Mesendoderm (in vitro differentiated cells): ENCODE data around the gene MRNIP.

Experiments used
- DNase-seq: peaks from one replicate; pipeline ENCODE4 v3.0.0; 2013
- H2AK5ac ChIP-seq: 2 replicates; pipeline ENCODE4 v1.6.1; 2013; ENCODE audit warnings: low read length, inconsistent platforms
- H2BK120ac ChIP-seq: 2 replicates; pipeline ENCODE4 v1.6.1; 2013; ENCODE audit warnings: low read depth, mild to moderate bottlenecking, low read length, moderate library complexity, mixed read lengths
- H2BK15ac ChIP-seq: replicated peaks from 2 replicates; pipeline ENCODE4 v1.6.1; 2013; ENCODE audit warnings: low read depth, mild to moderate bottlenecking, moderate library complexity
- H2BK5ac ChIP-seq: 2 replicates; pipeline ENCODE4 v1.6.1; 2013; ENCODE audit warnings: low read length, inconsistent platforms
- H3K18ac ChIP-seq: 2 replicates; pipeline ENCODE4 v1.6.1; 2013; ENCODE audit warnings: mild to moderate bottlenecking, low read length, mixed read lengths
- H3K23ac ChIP-seq: one replicate; pipeline ENCODE4 v1.6.1; 2013; ENCODE audit warnings: low read length
- H3K27ac ChIP-seq: 2 replicates; pipeline ENCODE4 v1.5.1; 2013; ENCODE audit warnings: low read depth, mild to moderate bottlenecking, inconsistent platforms, low read length, moderate library complexity
- H3K27me3 ChIP-seq: 2 replicates; pipeline ENCODE4 v1.6.1; 2013; ENCODE audit warnings: low read length, control low read depth, mild to moderate bottlenecking, inconsistent platforms; ENCODE audit not compliant: insufficient read depth, poor library complexity
- H3K36me3 ChIP-seq: 2 replicates; pipeline ENCODE4 v1.6.1; 2013; ENCODE audit warnings: low read length, inconsistent platforms; ENCODE audit not compliant: control insufficient read depth, insufficient read depth
- H3K4ac ChIP-seq: one replicate; pipeline ENCODE4 v1.6.1; 2013; ENCODE audit warnings: low read depth, mild to moderate bottlenecking, low read length, moderate library complexity
- H3K4me1 ChIP-seq: 2 replicates; pipeline ENCODE4 v1.6.1; 2013; ENCODE audit warnings: low read depth, low read length, inconsistent platforms; ENCODE audit not compliant: control insufficient read depth
- H3K4me2 ChIP-seq: 2 replicates; pipeline ENCODE4 v1.6.1; 2013; ENCODE audit warnings: low read length
- H3K4me3 ChIP-seq: 2 replicates; pipeline ENCODE4 v1.5.1; 2013; ENCODE audit warnings: mild to moderate bottlenecking, low read length
- H3K56ac ChIP-seq: one replicate; pipeline ENCODE4 v1.6.1; 2013; ENCODE audit warnings: low read length
- H3K79me1 ChIP-seq: 2 replicates; pipeline ENCODE4 v1.6.1; 2013; ENCODE audit warnings: low read length, inconsistent platforms
- H3K79me2 ChIP-seq: 2 replicates; pipeline ENCODE4 v1.6.1; 2013; ENCODE audit warnings: mild to moderate bottlenecking, low read length; ENCODE audit not compliant: control insufficient read depth, insufficient read depth
- H3K9ac ChIP-seq: 2 replicates; pipeline ENCODE4 v1.6.1; 2013; ENCODE audit warnings: low read length, inconsistent platforms
- H4K5ac ChIP-seq: one replicate; pipeline ENCODE4 v1.6.1; 2013; ENCODE audit warnings: low read length
- H4K8ac ChIP-seq: one replicate; pipeline ENCODE4 v1.6.1; 2013; ENCODE audit warnings: low read depth, mild to moderate bottlenecking, control low read depth, low read length, moderate library complexity
- WGBS: extraction: QIAGEN DNeasy Blood & Tissue Kit; methylation state at CpG from one replicate; pipeline ENCODE4 v1.1.7; 2013; ENCODE audit warnings: low lambda C conversion rate, missing lambda C conversion rate; ENCODE audit not compliant: insufficient coverage; ENCODE audit errors: extremely low coverage; 5-methylcytosine and 5-hydroxymethylcytosine counted together

Gene MRNIP

GRCh38 chr5:179904463-179905160 is 46.0 kb upstream of the MRNIP start:
- DNase-seq, result no peak
- Histone ChIP-seq H4K8ac (no peak overlapping the region), H3K4ac (no peak overlapping the region), H3K9ac (no peak overlapping the region), H3K79me1 (peaks cover 5% of the 10 kb centered on the region), H3K79me2 (no peaks in the 10 kb centered on the region), H3K27ac (no peak overlapping the region), H3K23ac (peak overlapping the region; percentile 24), H3K4me2 (no peak overlapping the region), H2BK120ac (no peak overlapping the region), H3K4me1 (no peaks in the 10 kb centered on the region), H3K36me3 (no peaks in the 10 kb centered on the region), H3K4me3 (no peak overlapping the region), H3K18ac (no peak overlapping the region), H2BK5ac (no peak overlapping the region), H2BK15ac (no peak overlapping the region), H4K5ac (no peak overlapping the region), H2AK5ac (no peak overlapping the region), H3K56ac (no peak overlapping the region), H3K27me3 (no peaks in the 10 kb centered on the region)
- no CpG with 5 or more reads among the region's 25 CpGs for WGBS

DNA sequence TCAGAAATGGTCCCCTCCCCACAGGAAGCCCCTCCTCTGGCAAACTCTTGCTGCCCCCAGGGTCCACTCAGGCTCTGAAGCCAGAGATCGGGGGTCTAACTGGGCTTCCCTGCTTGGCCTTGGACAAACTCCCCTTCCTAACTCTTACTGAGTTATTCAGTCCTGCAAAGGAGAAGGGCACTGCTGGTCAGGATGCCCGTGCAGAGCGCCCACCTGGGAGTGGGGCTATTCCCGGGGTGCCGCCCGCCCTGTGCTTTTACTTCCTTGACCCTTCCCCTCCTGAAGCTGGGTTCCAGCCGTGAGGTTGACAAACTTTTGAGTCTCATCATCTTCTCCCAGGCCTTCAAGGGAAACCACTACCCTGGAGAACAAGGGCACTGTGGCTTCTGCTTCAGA is 44.1 kb upstream of the MRNIP start:
- H3K4me1 ChIP-seq, result no peaks in the 10 kb centered on the region
- H3K56ac ChIP-seq, result no peak overlapping the region
- no peak overlapping the region for H2BK5ac ChIP-seq
- no peak overlapping the region for H3K18ac ChIP-seq
- H3K79me2 ChIP-seq, result no peaks in the 10 kb centered on the region
- H3K9ac ChIP-seq, result no peak overlapping the region
- DNase-seq, result no peak
- peaks cover 5% of the 10 kb centered on the region for H3K79me1 ChIP-seq
- no peak overlapping the region for H3K4me3 ChIP-seq
- no peak overlapping the region for H4K8ac ChIP-seq
- no peak overlapping the region for H2BK15ac ChIP-seq
- WGBS, result no CpG with 5 or more reads among the region's 7 CpGs
- no peak overlapping the region for H3K23ac ChIP-seq
- peaks cover 4% of the 10 kb centered on the region for H3K36me3 ChIP-seq
- H3K4ac ChIP-seq, result no peak overlapping the region
- H3K4me2 ChIP-seq, result no peak overlapping the region
- no peaks in the 10 kb centered on the region for H3K27me3 ChIP-seq
- no peak overlapping the region for H2BK120ac ChIP-seq
- no peak overlapping the region for H3K27ac ChIP-seq
- no peak overlapping the region for H4K5ac ChIP-seq
- no peak overlapping the region for H2AK5ac ChIP-seq

DNA sequence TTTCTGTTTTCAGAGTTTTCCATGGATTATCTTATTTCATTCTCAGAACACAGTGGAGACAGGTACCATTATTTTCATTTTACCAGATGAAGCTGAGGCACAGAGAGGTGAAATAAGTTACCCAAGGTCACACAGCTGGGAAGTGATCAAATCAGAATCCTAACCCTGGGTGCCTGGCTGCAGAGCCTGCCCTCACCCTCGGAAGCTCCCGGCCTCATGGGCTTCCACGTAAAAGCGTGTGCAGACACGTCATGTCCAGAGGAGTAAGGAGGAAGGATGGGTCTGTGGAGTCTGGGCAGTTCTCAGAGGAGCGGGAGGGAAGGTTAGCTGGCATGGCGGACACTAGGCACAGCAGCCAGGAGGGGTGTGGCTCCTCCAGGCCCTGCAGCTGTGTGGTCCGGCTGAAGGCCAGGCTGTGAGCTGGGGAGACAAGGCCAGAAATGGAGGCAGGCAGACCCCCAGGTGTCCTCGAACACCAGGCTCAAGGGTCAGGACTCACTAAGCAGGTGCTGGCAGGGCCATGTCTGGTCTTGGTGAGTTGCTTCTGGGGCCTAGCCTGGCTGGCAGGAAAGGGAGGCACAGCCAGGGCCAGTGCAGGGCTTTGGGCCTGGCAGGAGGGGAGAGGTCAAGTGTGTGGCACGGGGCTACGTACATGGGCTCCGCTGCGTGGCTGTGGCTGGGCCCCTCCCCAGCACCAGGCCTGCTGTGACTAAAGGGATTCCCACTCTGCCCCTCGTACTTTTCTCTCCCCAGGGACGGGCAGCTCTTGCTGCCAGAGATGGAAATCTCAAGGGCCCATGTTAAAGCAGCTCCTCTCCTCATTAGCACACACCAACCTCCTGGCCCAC is 43.5 kb upstream of the MRNIP start:
- Histone ChIP-seq H3K23ac (no peak overlapping the region), H3K79me1 (peaks cover 5% of the 10 kb centered on the region), H3K27me3 (no peaks in the 10 kb centered on the region), H3K4me1 (no peaks in the 10 kb centered on the region), H2BK120ac (no peak overlapping the region), H4K8ac (no peak overlapping the region), H3K4me2 (no peak overlapping the region), H2BK15ac (no peak overlapping the region), H4K5ac (no peak overlapping the region), H3K27ac (no peak overlapping the region), H3K56ac (no peak overlapping the region), H3K79me2 (no peaks in the 10 kb centered on the region), H3K18ac (no peak overlapping the region), H3K36me3 (peaks cover 6% of the 10 kb centered on the region), H3K9ac (no peak overlapping the region), H3K4me3 (no peak overlapping the region), H2AK5ac (no peak overlapping the region), H2BK5ac (no peak overlapping the region), H3K4ac (no peak overlapping the region)
- DNase-seq, result no peak
- no CpG with 5 or more reads among the region's 15 CpGs for WGBS

DNA sequence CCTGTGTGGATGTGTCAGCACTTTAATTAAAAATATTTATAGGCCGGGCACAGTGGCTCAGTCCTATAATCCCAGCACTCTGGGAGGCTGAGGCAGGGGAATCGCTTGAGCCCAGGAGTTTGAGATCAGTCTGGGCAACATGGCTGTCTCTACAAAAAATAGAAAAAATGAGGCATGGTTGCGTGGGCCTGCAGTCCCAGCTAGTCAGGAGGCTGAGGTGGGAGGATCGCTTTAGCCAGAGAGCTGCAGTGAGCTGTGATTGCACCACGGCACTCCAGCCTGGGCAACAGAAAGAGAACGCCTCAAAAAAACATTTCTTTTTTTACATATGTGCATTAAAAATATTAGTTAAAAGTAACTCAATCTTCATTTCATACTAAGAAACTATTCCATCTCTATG is 42.8 kb upstream of the MRNIP start:
- DNase-seq, result no peak
- Histone ChIP-seq H3K79me1 (peaks cover 3% of the 10 kb centered on the region), H2BK120ac (no peak overlapping the region), H3K23ac (no peak overlapping the region), H3K4me2 (no peak overlapping the region), H3K27ac (no peak overlapping the region), H2BK15ac (no peak overlapping the region), H3K36me3 (peaks cover 6% of the 10 kb centered on the region), H3K79me2 (no peaks in the 10 kb centered on the region), H3K4me3 (no peak overlapping the region), H2AK5ac (no peak overlapping the region), H4K5ac (no peak overlapping the region), H2BK5ac (no peak overlapping the region), H3K9ac (no peak overlapping the region), H4K8ac (no peak overlapping the region), H3K4ac (no peak overlapping the region), H3K18ac (no peak overlapping the region), H3K4me1 (no peaks in the 10 kb centered on the region), H3K27me3 (no peaks in the 10 kb centered on the region), H3K56ac (no peak overlapping the region)
- WGBS, result no CpG with 5 or more reads among the region's 6 CpGs

DNA sequence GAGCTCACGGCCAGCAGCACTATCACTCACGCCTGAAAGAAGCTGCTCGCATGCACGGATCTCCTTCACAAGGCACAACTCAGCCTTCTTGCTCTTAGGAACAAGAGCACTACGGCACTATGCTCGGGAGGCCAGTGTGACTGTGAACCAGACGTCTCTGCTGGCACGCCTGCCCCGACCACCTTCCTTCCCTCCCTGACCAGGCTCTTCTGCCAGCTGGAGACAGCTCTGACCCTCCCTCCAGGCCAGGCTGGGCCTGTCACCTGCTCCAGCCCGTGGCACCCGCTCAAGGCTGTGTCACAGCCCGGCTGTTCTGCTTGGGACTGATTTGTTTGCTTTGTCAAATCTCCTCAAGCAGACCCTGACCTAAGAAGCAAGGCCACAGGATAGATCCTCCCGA is 42.1 kb upstream of the MRNIP start:
- Histone ChIP-seq H3K56ac (no peak overlapping the region), H3K9ac (no peak overlapping the region), H4K8ac (no peak overlapping the region), H3K4me2 (no peak overlapping the region), H3K27me3 (no peaks in the 10 kb centered on the region), H2BK5ac (no peak overlapping the region), H3K4me3 (no peak overlapping the region), H3K79me1 (no peaks in the 10 kb centered on the region), H2BK120ac (no peak overlapping the region), H3K36me3 (peaks cover 6% of the 10 kb centered on the region), H4K5ac (no peak overlapping the region), H2AK5ac (no peak overlapping the region), H2BK15ac (no peak overlapping the region), H3K4me1 (no peaks in the 10 kb centered on the region), H3K18ac (no peak overlapping the region), H3K23ac (no peak overlapping the region), H3K27ac (no peak overlapping the region), H3K4ac (no peak overlapping the region), H3K79me2 (no peaks in the 10 kb centered on the region)
- no CpG with 5 or more reads among the region's 13 CpGs for WGBS
- DNase-seq, result no peak
